Retinal pigment epithelial cell (primary cell): ENCODE measurements around the gene FAM43B.

ENCODE experiments used
- DNase-seq: peaks from one replicate; pipeline ENCODE4 v3.0.0-alpha.2; 2010; ENCODE audit warnings: low read depth
- H3K4me3 ChIP-seq: 2 replicates; pipeline ENCODE4 v1.5.1; 2011; ENCODE audit warnings: mild to moderate bottlenecking, low read length, control low read depth, moderate library complexity
- TF ChIP-seq, protein P1 (sequence below): conservative IDR thresholded peaks from 2 replicates; pipeline ENCODE4 v1.5.1; 2011; ENCODE audit warnings: low read depth, low read length, control low read depth, inconsistent platforms

The FAM43B gene

DNA sequence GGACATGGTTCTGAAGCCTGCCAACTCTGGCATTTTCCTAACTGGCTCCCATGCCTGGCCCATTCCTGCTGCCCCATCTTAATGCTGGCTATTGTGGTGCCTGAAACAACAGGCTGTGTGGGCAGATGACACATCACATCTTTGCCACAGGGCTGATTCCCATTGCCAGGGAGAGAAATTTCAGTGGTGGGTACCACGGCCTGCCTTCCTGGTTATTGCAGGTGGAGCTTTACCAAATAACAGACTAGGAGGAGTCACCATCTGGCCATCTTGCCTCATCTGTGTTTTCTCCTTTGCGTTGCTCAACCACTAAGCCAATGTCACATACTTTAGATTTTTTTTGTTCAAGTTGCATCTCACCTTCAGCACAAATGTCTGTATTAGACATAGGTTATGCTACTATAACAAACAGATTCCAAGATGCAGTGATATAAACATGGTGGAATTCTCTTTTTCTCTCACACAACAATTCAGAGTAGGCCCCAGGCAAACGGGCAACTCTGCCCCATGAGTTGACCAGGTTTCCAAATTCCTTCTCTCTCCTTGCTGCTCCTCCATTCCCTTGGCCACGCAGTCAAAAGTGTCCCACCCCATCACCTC lies 50.6 kb downstream of the FAM43B start:
- no peak for DNase-seq
- H3K4me3 ChIP-seq: no peak overlapping the region
- TF ChIP-seq, protein P1, sequence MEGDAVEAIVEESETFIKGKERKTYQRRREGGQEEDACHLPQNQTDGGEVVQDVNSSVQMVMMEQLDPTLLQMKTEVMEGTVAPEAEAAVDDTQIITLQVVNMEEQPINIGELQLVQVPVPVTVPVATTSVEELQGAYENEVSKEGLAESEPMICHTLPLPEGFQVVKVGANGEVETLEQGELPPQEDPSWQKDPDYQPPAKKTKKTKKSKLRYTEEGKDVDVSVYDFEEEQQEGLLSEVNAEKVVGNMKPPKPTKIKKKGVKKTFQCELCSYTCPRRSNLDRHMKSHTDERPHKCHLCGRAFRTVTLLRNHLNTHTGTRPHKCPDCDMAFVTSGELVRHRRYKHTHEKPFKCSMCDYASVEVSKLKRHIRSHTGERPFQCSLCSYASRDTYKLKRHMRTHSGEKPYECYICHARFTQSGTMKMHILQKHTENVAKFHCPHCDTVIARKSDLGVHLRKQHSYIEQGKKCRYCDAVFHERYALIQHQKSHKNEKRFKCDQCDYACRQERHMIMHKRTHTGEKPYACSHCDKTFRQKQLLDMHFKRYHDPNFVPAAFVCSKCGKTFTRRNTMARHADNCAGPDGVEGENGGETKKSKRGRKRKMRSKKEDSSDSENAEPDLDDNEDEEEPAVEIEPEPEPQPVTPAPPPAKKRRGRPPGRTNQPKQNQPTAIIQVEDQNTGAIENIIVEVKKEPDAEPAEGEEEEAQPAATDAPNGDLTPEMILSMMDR: no peak

DNA sequence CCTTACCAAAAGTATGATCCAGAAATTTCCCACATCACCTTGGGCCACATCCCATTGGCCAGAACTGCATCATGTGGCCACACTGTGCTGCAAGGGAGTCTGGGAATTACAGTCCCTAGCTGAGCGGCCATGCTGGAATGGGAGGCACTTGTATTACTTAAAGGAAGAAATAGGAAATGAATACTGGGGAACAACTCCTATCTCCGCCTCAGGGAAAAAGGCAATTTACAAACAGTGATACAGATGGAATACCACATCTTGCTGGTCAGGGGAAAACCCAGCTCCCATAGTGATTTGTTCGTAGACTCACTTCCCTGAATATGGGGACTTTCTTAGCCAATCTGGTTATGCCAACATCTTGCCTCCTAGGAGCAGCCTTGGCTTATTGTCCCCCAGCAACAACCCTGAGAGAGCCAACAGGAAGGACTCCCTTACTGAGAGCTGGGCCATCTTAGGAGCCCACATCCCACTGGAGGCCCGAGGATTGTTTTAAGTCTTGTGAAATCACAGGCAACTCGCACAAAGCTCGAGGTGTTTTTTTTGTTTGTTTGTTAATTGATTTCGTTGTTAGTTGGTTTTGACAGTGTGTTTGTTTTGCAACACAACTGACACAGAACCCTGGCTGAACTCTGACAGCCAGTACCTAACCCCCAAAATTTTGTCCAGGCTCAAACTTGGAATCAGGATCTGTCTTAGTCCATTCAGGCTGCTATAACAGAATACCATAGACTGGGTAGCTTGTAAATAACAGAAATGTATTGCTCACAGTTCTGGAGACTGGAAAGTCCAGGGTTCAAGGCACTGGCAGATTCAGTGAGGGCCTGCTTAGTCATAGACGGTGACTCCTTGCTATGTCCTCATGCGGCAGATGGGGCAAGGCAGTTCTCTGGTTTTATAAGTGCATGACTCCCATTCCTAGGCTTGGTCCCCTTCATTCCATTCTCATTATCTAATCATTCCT lies 51.4 kb downstream of the FAM43B start:
- H3K4me3 ChIP-seq: no peak overlapping the region
- no peak for DNase-seq
- TF ChIP-seq, protein P1: no peak
